Mammary epithelial cell (primary cell): ENCODE data around the gene ZNF230.

Experiments
- CTCF ChIP-seq, 2 donors: IDR thresholded peaks in 1 of 2; conservative IDR thresholded peaks in 1 of 2; 2 replicates each; pipeline ENCODE4 v1.5.1; 2011 to 2012; ENCODE audit warnings: inconsistent platforms in 2 of 2, low read length in 2 of 2, mild to moderate bottlenecking in 2 of 2, control low read depth in 1 of 2, low read depth in 1 of 2; ENCODE audit not compliant: insufficient read depth in 1 of 2; ENCODE audit errors: extremely low read depth in 1 of 2
- EZH2 ChIP-seq: IDR thresholded peaks from 2 replicates; pipeline ENCODE4 v1.6.1; 2012; ENCODE audit warnings: low read length, inconsistent platforms, borderline replicate concordance

- TF ChIP-seq CTCF (conservative IDR thresholded peaks at IDR 0.05 in 1 of 2, IDR thresholded peaks at IDR 0.05 in 1 of 2; ENCODE audit: extremely low read depth in 1 of 2, insufficient read depth in 1 of 2, low read depth in 1 of 2, low read length in 2 of 2) (no peak), EZH2 (no peak)
Observed at GRCh38 chr19:43976732-43977131, 26.0 kb upstream of the ZNF230 start.
